Activated gamma-delta T cell treated with Interleukin-2 at 50 U/mL for 16 hours (primary cell): Measurements from ENCODE around the gene MEG3.

ENCODE experiments used
- DNase-seq: peaks from one replicate; pipeline ENCODE4 v3.0.0-alpha.2; 2020

MEG3 gene

GRCh38 chr14:100851586-100851916 is 25.6 kb downstream of the MEG3 start:
- no peak for DNase-seq

GRCh38 chr14:100851946-100852620 is 26.2 kb downstream of the MEG3 start:
- no peak for DNase-seq

- DNase-seq: no peak
These were observed 28.5 kb downstream of the MEG3 start for GRCh38 chr14:100854435-100854834.

GRCh38 chr14:100855256-100855930 is 29.5 kb downstream of the MEG3 start:
- DNase-seq: no peak

- no peak for DNase-seq
These were observed 30.4 kb downstream of the MEG3 start for GRCh38 chr14:100856056-100856950.

- no peak for DNase-seq
These were observed 31.5 kb downstream of the MEG3 start for GRCh38 chr14:100857233-100857922.

GRCh38 chr14:100857923-100858837 is 32.3 kb downstream of the MEG3 start:
- no peak for DNase-seq

- no peak for DNase-seq
These were observed 32.9 kb downstream of the MEG3 start for GRCh38 chr14:100858838-100859220.

GRCh38 chr14:100859781-100860180 is 33.9 kb downstream of the MEG3 start:
- no peak for DNase-seq

GRCh38 chr14:100860556-100861187 is 34.8 kb downstream of the MEG3 start:
- no peak for DNase-seq

- no peak for DNase-seq
These were observed 35.4 kb downstream of the MEG3 start for GRCh38 chr14:100861188-100861936.

- no peak for DNase-seq
These were observed 36.0 kb downstream of the MEG3 start for GRCh38 chr14:100861937-100862247.

- DNase-seq: no peak
These were observed 36.4 kb downstream of the MEG3 start for GRCh38 chr14:100862277-100862676.

- no peak for DNase-seq
These were observed 36.9 kb downstream of the MEG3 start for GRCh38 chr14:100862793-100863192.

GRCh38 chr14:100864206-100864605 is 38.3 kb downstream of the MEG3 start:
- no peak for DNase-seq

GRCh38 chr14:100864960-100865681 is 39.2 kb downstream of the MEG3 start:
- no peak for DNase-seq

GRCh38 chr14:100865682-100866591 is 40.0 kb downstream of the MEG3 start:
- no peak for DNase-seq

GRCh38 chr14:100866666-100867630 is 41.0 kb downstream of the MEG3 start:
- DNase-seq: no peak
